HepG2 (cell line): Measurements from ENCODE around the gene PIK3CD. TPM values are rescaled to one million over a fixed set of nuclear protein-coding genes. Genes with fewer than 3 reads are reported as not detected.

Experiments
- AGO1 ChIP-seq: fragments of 200-400 bp; formaldehyde crosslinking; IDR thresholded peaks from 2 replicates; pipeline ENCODE4 v1.6.1; 2017; ENCODE audit warnings: mild to moderate bottlenecking, low read depth, low read length, moderate library complexity; ENCODE audit not compliant: poor library complexity, severe bottlenecking
- CREM ChIP-seq, 2 experiments: sonication (generic) in 1 of 2; formaldehyde crosslinking in 1 of 2; IDR thresholded peaks; 2 replicates each; pipeline versions ENCODE4 v1.4.0 to v1.6.1; 2016 to 2020; ENCODE audit warnings: antibody characterized with exemption in 1 of 2, mild to moderate bottlenecking in 1 of 2, missing genetic modification reagents in 1 of 2
- ELF3 ChIP-seq: IDR thresholded peaks from 2 replicates; pipeline ENCODE4 v1.6.1; 2016; ENCODE audit warnings: missing genetic modification reagents, missing compliant biosample characterization
- FOXA3 ChIP-seq: IDR thresholded peaks from 2 replicates; pipeline ENCODE4 v1.6.1; 2016; ENCODE audit warnings: missing genetic modification reagents, missing compliant biosample characterization
- HNRNPK ChIP-seq: fragments of 200-400 bp; formaldehyde crosslinking; IDR thresholded peaks from 2 replicates; pipeline ENCODE4 v1.6.1; 2018; ENCODE audit warnings: low read length, low read depth, moderate library complexity, mild to moderate bottlenecking; ENCODE audit not compliant: poor library complexity, severe bottlenecking
- HOXA3 ChIP-seq: sonication (generic); formaldehyde crosslinking; IDR thresholded peaks from 2 replicates; pipeline ENCODE4 v1.5.0; 2020; ENCODE audit warnings: missing genetic modification reagents
- KDM5B ChIP-seq: sonication (generic); formaldehyde crosslinking; IDR thresholded peaks from 2 replicates; pipeline ENCODE4 v1.4.0; 2020; ENCODE audit warnings: missing genetic modification reagents, mild to moderate bottlenecking, borderline replicate concordance
- KLF6 ChIP-seq: IDR thresholded peaks from 2 replicates; pipeline ENCODE4 v1.8.0; 2016; ENCODE audit warnings: missing biosample characterization, missing genetic modification reagents
- LBX2 ChIP-seq: sonication (generic); formaldehyde crosslinking; IDR thresholded peaks from 2 replicates; pipeline ENCODE4 v1.5.0; 2020; ENCODE audit warnings: missing genetic modification reagents, mild to moderate bottlenecking, borderline replicate concordance
- MEIS2 ChIP-seq: sonication (generic); formaldehyde crosslinking; IDR thresholded peaks from 2 replicates; pipeline ENCODE4 v1.9.0; 2021; ENCODE audit warnings: mild to moderate bottlenecking, missing genetic modification reagents
- MTF1 ChIP-seq: sonication (generic); formaldehyde crosslinking; IDR thresholded peaks from 2 replicates; pipeline ENCODE4 v1.5.0; 2020; ENCODE audit warnings: missing genetic modification reagents
- MYC ChIP-seq: sonication (generic); formaldehyde crosslinking; IDR thresholded peaks from 2 replicates; pipeline ENCODE4 v1.9.0; 2021; ENCODE audit warnings: missing genetic modification reagents, borderline replicate concordance
- NFKB2 ChIP-seq: sonication (generic); formaldehyde crosslinking; IDR thresholded peaks from 2 replicates; pipeline ENCODE4 v1.4.0; 2020; ENCODE audit warnings: missing genetic modification reagents, borderline replicate concordance
- NKX3-1 ChIP-seq: sonication (generic); formaldehyde crosslinking; IDR thresholded peaks from 2 replicates; pipeline ENCODE4 v1.5.0; 2020; ENCODE audit warnings: missing genetic modification reagents
- PITX1 ChIP-seq: sonication (generic); formaldehyde crosslinking; IDR thresholded peaks from 2 replicates; pipeline ENCODE4 v1.5.1; 2020; ENCODE audit warnings: mild to moderate bottlenecking, missing genetic modification reagents
- RAD21 ChIP-seq: fragments of 450-650 bp; formaldehyde crosslinking; IDR thresholded peaks from 2 replicates; pipeline ENCODE4 v1.5.0; 2020; ENCODE audit warnings: mild to moderate bottlenecking
- TAF1 ChIP-seq: sonication (generic); formaldehyde crosslinking; IDR thresholded peaks from 2 replicates; pipeline ENCODE4 v1.4.0; 2020; ENCODE audit warnings: missing genetic modification reagents
- U2AF1 ChIP-seq: fragments of 200-400 bp; formaldehyde crosslinking; optimal IDR thresholded peaks from 2 replicates; pipeline ENCODE3; 2017; ENCODE audit warnings: mild to moderate bottlenecking, low read depth, low read length
- U2AF2 ChIP-seq: fragments of 200-400 bp; formaldehyde crosslinking; IDR thresholded peaks from 2 replicates; pipeline ENCODE4 v1.6.1; 2017; ENCODE audit warnings: low read depth, mild to moderate bottlenecking, low read length
- XRCC5 ChIP-seq: fragments of 200-400 bp; formaldehyde crosslinking; optimal IDR thresholded peaks from 2 replicates; pipeline ENCODE3; 2017; ENCODE audit warnings: mild to moderate bottlenecking, low read length
- ZKSCAN5 ChIP-seq: sonication (generic); formaldehyde crosslinking; IDR thresholded peaks from 2 replicates; pipeline ENCODE4 v1.5.1; 2020; ENCODE audit warnings: mild to moderate bottlenecking, missing genetic modification reagents
- ZNF143 ChIP-seq: sonication (generic); formaldehyde crosslinking; IDR thresholded peaks from 2 replicates; pipeline ENCODE4 v1.4.0; 2020; ENCODE audit warnings: missing genetic modification reagents
- ZNF441 ChIP-seq: sonication (generic); formaldehyde crosslinking; IDR thresholded peaks from 2 replicates; pipeline ENCODE4 v1.7.0; 2021; ENCODE audit warnings: missing genetic modification reagents, borderline replicate concordance
- ZNF530 ChIP-seq: sonication (generic); formaldehyde crosslinking; IDR thresholded peaks from 2 replicates; pipeline ENCODE4 v1.5.0; 2020; ENCODE audit warnings: low read depth, mild to moderate bottlenecking, missing genetic modification reagents
- ZNF710 ChIP-seq: sonication (generic); formaldehyde crosslinking; IDR thresholded peaks from 2 replicates; pipeline ENCODE4 v1.5.0; 2020; ENCODE audit warnings: mild to moderate bottlenecking, missing genetic modification reagents, borderline replicate concordance
- ZNF883 ChIP-seq: sonication (generic); formaldehyde crosslinking; IDR thresholded peaks from 2 replicates; pipeline ENCODE4 v1.5.1; 2020; ENCODE audit warnings: mild to moderate bottlenecking, missing genetic modification reagents; ENCODE audit errors: not compliant biosample characterization
- polyA plus RNA-seq, 8 experiments: library from polyadenylated mRNA; depleted of rRNA in 3 of 8; stranded (reverse) in 7 of 8; unstranded in 1 of 8; fragments of >200 nt; fragmentation: Illumina TruSeq in 4 of 8; extraction: Trizol in 4 of 8; gene quantifications; 2 replicates each; pipeline versions ENCODE4 v1.2.1 to v1.2.3, GENCODE V29; 2011 to 2016; ENCODE audit warnings: low read depth in 4 of 8, missing spikeins in 1 of 8, mixed read lengths in 1 of 8; ENCODE audit not compliant: insufficient read depth in 1 of 8
- total RNA-seq, 5 experiments: library from RNA; depleted of rRNA; stranded (reverse); fragments of >200 nt; fragmentation: Illumina TruSeq; extraction: Trizol; gene quantifications; 2 replicates each; pipeline ENCODE4 v1.2.3, GENCODE V29; 2016; ENCODE audit warnings: low read depth in 1 of 5
- TF ChIP-seq, protein P1 (sequence below): sonication (generic); formaldehyde crosslinking; IDR thresholded peaks from 2 replicates; pipeline ENCODE4 v1.5.1; 2020; ENCODE audit warnings: mild to moderate bottlenecking, missing genetic modification reagents, moderate library complexity

PIK3CD gene
- total and polyA plus RNA-seq, 2 of the 13 experiments (the other 11 are each of a cell fraction or from before 2014, with no cell fraction given), result 7.1 to 10.0 TPM

DNA sequence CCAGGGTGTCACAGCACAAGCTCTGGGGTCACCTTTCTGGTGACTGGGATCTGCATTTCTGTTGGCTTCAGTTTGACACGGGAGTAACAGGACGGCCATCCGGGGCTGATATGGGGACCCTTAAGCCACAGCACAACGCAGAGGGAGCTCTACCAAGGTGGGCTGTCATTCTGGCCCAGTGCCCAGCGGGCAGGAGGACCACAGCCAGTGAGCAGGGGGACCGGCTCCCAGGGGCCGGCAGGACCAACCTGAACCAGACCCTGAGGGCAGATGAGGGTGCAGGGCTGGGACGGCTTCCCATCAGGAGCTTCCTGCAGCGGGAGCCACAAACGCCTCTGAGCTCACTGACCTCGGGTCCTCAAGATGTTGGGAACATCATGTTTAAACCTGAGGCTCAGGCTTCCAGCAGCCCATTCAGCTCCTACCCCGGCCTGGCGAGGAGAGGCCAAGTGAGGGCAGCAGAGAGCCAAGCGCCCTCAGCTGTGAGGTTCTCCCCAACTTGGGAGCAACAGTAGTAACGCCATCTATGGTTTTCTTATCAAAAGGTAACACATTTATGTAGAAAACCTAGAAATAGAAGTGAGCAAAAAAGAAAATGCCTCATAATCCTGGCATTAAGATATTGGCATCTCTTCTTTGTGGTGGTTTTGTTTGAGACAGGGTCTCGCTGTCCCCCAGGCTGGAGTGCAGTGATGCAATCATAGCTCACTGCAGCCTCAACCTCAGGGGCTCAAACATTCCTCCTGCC lies 36.0 kb upstream of the PIK3CD start (continued):
- no peak for TF ChIP-seq ZNF143
- TF ChIP-seq LBX2 (CRISPR knock-in tag), result no peak
- TF ChIP-seq XRCC5, result peak; percentile 42
- TF ChIP-seq ZNF883 (CRISPR knock-in tag), result no peak
- TF ChIP-seq KDM5B (CRISPR knock-in tag), result no peak
- TF ChIP-seq MYC (CRISPR knock-in tag), result no peak
- TF ChIP-seq HOXA3, result no peak
- no peak for TF ChIP-seq U2AF2
- TF ChIP-seq FOXA3 (CRISPR knock-in tag), result no peak
- no peak for TF ChIP-seq MTF1 (CRISPR knock-in tag)
- TF ChIP-seq PITX1 (CRISPR knock-in tag), result no peak
- TF ChIP-seq NKX3-1 (CRISPR knock-in tag), result no peak
- no peak for TF ChIP-seq KLF6 (CRISPR knock-in tag)
- TF ChIP-seq AGO1, result peak; percentile 66
- no peak for TF ChIP-seq TAF1 (CRISPR knock-in tag)
- TF ChIP-seq U2AF1, result no peak
- TF ChIP-seq ZNF710 (CRISPR knock-in tag), result no peak
- TF ChIP-seq ELF3 (CRISPR knock-in tag), result no peak
- TF ChIP-seq CREM (IDR thresholded peaks at IDR 0.05), result no peak
- TF ChIP-seq CREM (CRISPR knock-in tag; IDR thresholded peaks at IDR 0.05), result no peak
- TF ChIP-seq MEIS2 (CRISPR knock-in tag), result no peak
- TF ChIP-seq HNRNPK, result no peak
- no peak for TF ChIP-seq ZNF441
- 0 out of 2 replicates have a peak, but pooled peaks have one; percentile 34 for TF ChIP-seq NFKB2
- peak; percentile 43; the same call in 1 of the 2 replicates for TF ChIP-seq RAD21
- TF ChIP-seq ZNF530, result no peak
- TF ChIP-seq, protein P1, sequence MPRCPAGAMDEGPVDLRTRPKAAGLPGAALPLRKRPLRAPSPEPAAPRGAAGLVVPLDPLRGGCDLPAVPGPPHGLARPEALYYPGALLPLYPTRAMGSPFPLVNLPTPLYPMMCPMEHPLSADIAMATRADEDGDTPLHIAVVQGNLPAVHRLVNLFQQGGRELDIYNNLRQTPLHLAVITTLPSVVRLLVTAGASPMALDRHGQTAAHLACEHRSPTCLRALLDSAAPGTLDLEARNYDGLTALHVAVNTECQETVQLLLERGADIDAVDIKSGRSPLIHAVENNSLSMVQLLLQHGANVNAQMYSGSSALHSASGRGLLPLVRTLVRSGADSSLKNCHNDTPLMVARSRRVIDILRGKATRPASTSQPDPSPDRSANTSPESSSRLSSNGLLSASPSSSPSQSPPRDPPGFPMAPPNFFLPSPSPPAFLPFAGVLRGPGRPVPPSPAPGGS (CRISPR knock-in tag), result no peak
- TF ChIP-seq ZKSCAN5, result no peak
